ENCODE results near the gene MYB. TPM values are rescaled to one million over a fixed set of nuclear protein-coding genes. Genes with fewer than 3 reads are reported as not detected.

Gene MYB
- polyA plus RNA-seq, 1 experiment = 0.10 TPM

DNA sequence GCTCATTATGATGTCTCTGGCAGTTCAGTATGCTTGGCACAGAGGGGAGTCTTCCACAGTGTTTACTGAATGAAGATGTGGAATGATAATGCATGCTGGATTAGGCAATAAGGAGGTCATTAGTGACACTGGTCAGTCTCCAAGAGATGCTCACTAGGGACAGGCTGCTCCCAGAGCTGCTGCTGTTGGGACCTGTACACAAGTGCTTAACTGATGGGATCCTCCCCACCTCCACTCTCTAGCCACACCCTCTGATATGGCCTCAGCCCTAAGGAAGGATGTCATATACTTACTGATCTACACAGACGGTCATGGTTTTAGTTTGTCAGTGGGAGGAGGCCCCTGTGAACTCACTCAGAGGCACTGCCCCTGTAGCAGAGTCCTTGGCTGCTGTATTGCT lies 73.4 kb downstream of the MYB start:
- CTCF ChIA-PET = no interaction called here
- no peak for TF ChIP-seq CTCF (IDR thresholded peaks at IDR 0.05; ENCODE audit: low read depth, low read length)
- H3K4me3 ChIP-seq (ENCODE audit: low read depth, low read length) = no peak overlapping the region
- DNase-seq (ENCODE audit: low read depth, low spot score) = no peak
- H3K27me3 ChIP-seq (ENCODE audit: control insufficient read depth, insufficient read depth, low read length) = no peaks in the 10 kb centered on the region
- no peak overlapping the region for H3K27ac ChIP-seq (ENCODE audit: low read depth, low read length)
- POLR2A ChIA-PET = no interaction called here
- no peaks in the 10 kb centered on the region for H3K9me3 ChIP-seq (ENCODE audit: control insufficient read depth, insufficient read depth, low read length)

- POLR2A ChIA-PET = no interaction called here
- no peak overlapping the region for H3K27ac ChIP-seq (ENCODE audit: low read depth, low read length)
- no peak for TF ChIP-seq CTCF (IDR thresholded peaks at IDR 0.05; ENCODE audit: low read depth, low read length)
- CTCF ChIA-PET = no interaction called here
- no peak overlapping the region for H3K4me3 ChIP-seq (ENCODE audit: low read depth, low read length)
- no peaks in the 10 kb centered on the region for H3K27me3 ChIP-seq (ENCODE audit: control insufficient read depth, insufficient read depth, low read length)
- no peak for DNase-seq (ENCODE audit: low read depth, low spot score)
- no peaks in the 10 kb centered on the region for H3K9me3 ChIP-seq (ENCODE audit: control insufficient read depth, insufficient read depth, low read length)
Observed at GRCh38 chr6:135256866-135257265, 75.8 kb downstream of the MYB start.

DNA sequence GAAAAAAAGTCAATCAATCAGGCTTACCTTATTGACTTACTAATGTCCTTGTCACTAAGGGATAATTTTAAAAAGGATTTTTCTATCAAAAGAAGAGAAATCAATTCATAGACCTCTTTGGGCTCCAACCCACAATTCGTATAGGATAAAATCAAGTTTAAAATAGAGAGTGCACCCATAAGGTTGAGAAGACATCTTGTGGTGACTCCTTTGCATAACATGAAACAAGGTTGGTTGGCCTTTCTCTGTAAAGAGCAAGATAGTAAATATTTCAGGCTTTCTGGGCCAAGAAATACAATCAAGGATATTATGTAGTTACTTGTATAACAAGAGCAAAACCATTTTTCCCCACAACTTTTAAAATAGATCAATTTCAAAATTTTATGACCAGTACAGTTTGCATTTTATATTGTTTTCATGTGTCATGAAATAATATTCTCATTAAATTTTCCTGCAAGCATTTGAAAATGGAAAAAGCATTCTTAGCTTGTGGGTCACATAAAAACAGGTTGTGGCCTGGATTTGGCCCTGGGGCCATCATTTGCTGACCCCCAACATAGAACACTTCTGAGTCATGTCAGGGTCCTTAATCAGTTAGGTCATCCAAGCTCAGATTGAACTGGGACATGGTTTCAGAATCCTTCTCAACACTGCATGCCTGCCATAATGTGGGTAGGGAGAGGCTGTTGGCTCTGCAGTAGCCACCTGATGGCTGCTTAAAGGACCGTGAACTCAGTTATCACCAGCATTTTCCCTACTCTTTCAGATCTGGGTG lies 76.7 kb downstream of the MYB start:
- POLR2A ChIA-PET = no interaction called here
- H3K9me3 ChIP-seq (ENCODE audit: control insufficient read depth, insufficient read depth, low read length) = no peaks in the 10 kb centered on the region
- H3K4me3 ChIP-seq (ENCODE audit: low read depth, low read length) = no peak overlapping the region
- H3K27ac ChIP-seq (ENCODE audit: low read depth, low read length) = no peak overlapping the region
- DNase-seq (ENCODE audit: low read depth, low spot score) = no peak
- no peak for TF ChIP-seq CTCF (IDR thresholded peaks at IDR 0.05; ENCODE audit: low read depth, low read length)
- CTCF ChIA-PET = no interaction called here
- no peaks in the 10 kb centered on the region for H3K27me3 ChIP-seq (ENCODE audit: control insufficient read depth, insufficient read depth, low read length)

DNA sequence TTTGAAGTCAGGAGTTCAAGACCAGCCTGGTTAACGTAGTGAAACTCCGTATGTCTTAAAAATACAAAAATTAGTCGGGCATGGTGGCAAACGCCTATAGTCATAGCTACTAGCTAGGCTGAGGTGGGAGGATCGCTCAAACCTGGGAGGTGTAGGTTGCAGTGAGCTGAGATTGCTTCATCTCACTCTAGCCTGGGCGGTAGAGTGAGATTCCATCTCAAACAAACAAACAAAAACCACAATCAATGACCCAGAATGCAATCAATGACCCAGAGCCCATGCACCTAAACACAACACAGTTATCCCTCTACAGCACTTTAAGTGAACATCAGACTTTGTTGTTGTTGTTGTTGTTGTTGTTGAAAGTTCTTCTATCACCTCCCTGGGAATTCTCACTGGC lies 77.9 kb downstream of the MYB start:
- ChIA-PET POLR2A (no interaction called here), CTCF (no interaction called here)
- H3K27me3 ChIP-seq (ENCODE audit: control insufficient read depth, insufficient read depth, low read length) = no peaks in the 10 kb centered on the region
- no peak for TF ChIP-seq CTCF (IDR thresholded peaks at IDR 0.05; ENCODE audit: low read depth, low read length)
- DNase-seq (ENCODE audit: low read depth, low spot score) = no peak
- no peak overlapping the region for H3K27ac ChIP-seq (ENCODE audit: low read depth, low read length)
- H3K9me3 ChIP-seq (ENCODE audit: control insufficient read depth, insufficient read depth, low read length) = no peaks in the 10 kb centered on the region
- H3K4me3 ChIP-seq (ENCODE audit: low read depth, low read length) = no peak overlapping the region

- Histone ChIP-seq H3K9me3 (ENCODE audit: control insufficient read depth, insufficient read depth, low read length) (no peaks in the 10 kb centered on the region), H3K27ac (ENCODE audit: low read depth, low read length) (no peak overlapping the region), H3K27me3 (ENCODE audit: control insufficient read depth, insufficient read depth, low read length) (no peaks in the 10 kb centered on the region), H3K4me3 (ENCODE audit: low read depth, low read length) (no peak overlapping the region)
- TF ChIP-seq CTCF (IDR thresholded peaks at IDR 0.05; ENCODE audit: low read depth, low read length) = no peak
- CTCF ChIA-PET = no interaction called here
- DNase-seq (ENCODE audit: low read depth, low spot score) = no peak
- POLR2A ChIA-PET = no interaction called here
Observed at GRCh38 chr6:135260612-135261011, 79.5 kb downstream of the MYB start.

Data from AG04450 (cell line).